IPS-18c (cell line): ENCODE results near the gene NBPF9.
"Not testable (repeated sequence)": the region's sequence is repeated elsewhere in the genome, so short reads cannot be mapped to it uniquely, and the experiment has no call there.

ENCODE experiments used
- H3K4me3 ChIP-seq: 2 replicates; pipeline ENCODE4 v1.7.0; 2013; ENCODE audit warnings: low read depth, mild to moderate bottlenecking, low read length, moderate library complexity; ENCODE audit not compliant: insufficient read depth
- H3K9me3 ChIP-seq: one replicate; pipeline ENCODE4 v1.6.1; 2013; ENCODE audit warnings: mild to moderate bottlenecking, low read length, moderate library complexity; ENCODE audit not compliant: control insufficient read depth, insufficient read depth

Gene NBPF9, protein sequence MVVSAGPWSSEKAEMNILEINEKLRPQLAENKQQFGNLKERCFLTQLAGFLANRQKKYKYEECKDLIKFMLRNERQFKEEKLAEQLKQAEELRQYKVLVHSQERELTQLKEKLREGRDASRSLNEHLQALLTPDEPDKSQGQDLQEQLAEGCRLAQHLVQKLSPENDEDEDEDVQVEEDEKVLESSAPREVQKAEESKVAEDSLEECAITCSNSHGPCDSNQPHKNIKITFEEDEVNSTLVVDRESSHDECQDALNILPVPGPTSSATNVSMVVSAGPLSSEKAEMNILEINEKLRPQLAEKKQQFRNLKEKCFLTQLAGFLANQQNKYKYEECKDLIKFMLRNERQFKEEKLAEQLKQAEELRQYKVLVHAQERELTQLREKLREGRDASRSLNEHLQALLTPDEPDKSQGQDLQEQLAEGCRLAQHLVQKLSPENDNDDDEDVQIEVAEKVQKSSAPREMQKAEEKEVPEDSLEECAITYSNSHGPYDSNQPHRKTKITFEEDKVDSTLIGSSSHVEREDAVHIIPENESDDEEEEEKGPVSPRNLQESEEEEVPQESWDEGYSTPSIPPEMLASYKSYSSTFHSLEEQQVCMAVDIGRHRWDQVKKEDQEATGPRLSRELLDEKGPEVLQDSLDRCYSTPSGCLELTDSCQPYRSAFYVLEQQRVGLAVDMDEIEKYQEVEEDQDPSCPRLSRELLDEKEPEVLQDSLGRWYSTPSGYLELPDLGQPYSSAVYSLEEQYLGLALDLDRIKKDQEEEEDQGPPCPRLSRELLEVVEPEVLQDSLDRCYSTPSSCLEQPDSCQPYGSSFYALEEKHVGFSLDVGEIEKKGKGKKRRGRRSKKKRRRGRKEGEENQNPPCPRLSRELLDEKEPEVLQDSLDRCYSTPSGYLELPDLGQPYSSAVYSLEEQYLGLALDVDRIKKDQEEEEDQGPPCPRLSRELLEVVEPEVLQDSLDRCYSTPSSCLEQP (N-terminal part only)

DNA sequence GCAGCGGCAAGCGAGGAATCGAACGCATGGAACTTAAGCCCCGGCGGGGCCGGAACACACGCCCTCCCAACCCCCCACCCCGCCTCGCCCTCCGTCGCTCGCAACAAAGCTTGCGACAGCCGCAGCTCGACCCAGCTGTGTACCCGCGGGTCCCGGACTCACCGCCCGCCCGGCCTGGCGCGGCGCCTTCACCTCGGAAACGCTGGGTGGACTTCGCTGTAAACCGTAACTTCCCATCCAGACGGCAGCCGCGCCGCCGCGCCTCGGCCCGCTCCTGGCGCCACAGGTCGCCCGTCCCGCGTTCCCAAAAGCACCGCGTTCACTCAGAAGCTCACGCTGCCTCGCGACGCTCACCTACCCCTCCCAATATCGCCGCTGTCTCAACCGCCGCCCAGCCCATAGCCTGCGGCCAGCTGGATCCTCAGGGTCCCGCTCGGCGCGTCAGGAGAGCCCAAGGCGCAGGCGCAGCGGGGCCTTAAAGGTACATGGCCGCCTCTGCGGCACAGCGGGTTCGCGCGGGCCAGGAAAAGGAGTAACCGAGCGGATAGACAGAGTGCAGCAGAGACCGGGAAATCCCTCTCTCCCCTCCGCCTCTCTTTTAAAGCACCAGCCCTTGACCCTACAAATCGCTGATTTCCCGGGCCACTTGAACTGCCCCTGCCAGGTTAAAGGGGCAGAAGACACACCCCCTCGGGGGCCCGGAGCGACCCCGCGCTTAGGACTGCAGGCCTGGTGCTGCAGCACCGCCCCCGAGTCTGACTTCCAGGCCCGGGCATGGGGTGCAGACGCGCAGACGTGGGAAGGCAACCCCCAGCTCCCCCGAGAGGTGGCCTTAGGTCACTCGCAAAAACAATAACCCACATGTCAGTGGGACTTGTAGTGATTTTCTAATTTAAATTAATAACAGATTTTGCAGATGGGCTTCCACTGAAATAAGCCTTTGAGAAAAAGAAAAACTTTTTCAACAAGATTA, at the start of gene NBPF9:
Gene NBPF9, minus strand, starts transcription at position 443 of the 973 bp plus-strand sequence. CDS start 21,412 bp downstream, outside the sequence.
- H3K9me3 ChIP-seq, H3K4me3 ChIP-seq: not testable (repeated sequence)

DNA sequence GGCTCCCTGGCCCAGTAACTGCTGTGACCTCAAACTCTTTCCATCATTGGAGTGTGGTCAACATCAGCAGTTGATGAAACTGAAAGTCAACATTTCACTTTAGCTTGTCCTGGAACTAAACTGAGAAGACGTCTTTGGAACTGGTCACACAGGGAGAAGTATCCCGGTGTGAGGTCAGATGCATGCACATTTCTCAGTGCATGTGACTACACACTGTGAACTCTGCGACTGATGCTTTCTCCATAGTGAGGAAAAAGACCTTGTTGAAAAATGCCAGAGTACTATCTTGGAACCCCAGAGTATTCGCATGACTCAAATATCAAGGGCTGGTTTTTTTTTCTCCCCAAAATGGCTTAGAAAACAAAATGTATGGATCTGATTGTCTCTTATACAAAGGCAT, 46.6 kb upstream of the NBPF9 start:
- not testable (repeated sequence) for H3K4me3 ChIP-seq, H3K9me3 ChIP-seq

DNA sequence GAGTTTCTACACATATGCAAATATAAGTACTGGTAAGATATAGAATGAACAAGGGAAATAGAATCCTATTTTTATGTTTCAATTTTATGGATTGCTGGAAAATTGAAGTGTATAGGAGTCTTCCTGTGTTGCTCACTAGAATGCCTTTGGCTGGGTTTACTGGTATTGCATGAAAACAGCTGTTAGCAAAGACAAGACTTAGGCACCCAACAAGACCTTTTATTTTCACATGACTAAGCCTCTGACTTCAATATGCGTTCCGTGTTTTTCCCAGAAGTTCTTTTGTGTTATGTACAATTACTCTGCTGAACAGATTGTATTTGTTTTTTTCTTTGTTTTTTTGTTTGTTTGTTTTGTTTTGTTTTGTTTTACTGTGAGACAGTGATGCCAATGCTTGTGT, 34.2 kb upstream of the NBPF9 start:
- H3K9me3 ChIP-seq, H3K4me3 ChIP-seq: not testable (repeated sequence)

DNA sequence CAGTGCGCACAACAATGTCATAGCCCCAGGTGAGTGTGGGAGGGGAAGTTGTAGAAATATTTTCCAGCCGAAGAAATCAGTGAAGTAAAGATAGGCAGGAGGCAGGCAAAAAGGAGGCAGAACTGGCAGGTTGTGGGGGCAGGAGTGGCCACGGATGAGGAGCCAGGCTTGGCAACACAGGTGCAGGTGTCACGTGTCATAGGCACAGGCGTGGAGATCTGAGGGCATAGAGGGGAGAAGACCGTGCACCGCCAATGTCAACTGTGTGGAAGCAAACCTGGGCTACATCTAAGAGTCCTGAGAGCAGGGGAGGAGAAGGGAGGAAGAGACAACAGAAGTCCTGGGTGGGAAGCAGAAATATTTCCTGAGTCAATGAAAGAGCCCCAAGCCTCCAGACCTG, 27.6 kb upstream of the NBPF9 start:
- not testable (repeated sequence) for H3K4me3 ChIP-seq, H3K9me3 ChIP-seq

DNA sequence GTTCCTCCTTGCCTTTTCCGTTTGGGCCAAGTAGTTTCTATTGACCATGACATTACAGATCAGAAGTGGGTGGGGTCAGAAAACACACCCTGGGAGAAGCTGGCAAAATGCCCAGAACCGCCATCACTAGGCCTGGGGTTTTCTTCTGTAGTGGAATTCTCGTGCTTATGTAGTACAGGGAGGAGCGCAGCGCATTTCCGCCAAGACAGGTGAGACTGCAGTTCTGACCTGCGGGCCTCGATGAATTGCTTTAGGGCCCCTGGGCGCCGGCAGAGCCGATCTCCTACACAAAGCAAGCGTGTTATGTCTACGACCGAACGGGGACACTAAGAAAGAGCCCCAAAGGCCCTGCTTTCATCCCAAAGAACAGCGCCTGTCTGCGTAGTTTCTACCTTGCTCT, 25.9 kb upstream of the NBPF9 start:
- H3K4me3 ChIP-seq, H3K9me3 ChIP-seq: not testable (repeated sequence)

DNA sequence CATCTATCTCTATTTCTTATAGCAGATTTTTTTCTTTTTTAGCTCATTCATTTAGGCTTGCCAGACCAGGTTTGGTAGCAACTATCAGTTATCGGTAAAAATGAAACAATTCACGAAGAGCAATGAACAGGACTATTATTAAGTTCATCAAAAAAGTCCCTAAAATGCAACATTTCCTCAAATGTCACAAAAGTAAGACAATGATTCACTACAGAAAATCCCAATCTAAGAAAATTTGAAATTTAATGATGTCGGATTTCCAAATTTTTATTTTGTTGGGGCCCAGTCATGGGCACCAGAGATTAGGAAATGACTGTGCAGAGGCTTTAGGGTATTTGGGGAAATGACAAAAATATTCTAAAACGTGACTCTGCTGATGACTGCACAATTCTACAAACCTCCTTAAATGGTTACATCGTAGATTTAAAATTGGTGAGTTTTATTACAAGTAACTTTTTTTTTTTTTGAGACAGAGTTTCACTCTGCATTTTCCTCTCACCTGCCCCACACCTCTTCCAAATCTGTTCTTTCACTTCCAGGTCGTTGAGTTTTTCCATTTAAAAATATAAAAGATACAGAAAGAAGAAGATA, 23.3 kb upstream of the NBPF9 start:
- not testable (repeated sequence) for H3K4me3 ChIP-seq

DNA sequence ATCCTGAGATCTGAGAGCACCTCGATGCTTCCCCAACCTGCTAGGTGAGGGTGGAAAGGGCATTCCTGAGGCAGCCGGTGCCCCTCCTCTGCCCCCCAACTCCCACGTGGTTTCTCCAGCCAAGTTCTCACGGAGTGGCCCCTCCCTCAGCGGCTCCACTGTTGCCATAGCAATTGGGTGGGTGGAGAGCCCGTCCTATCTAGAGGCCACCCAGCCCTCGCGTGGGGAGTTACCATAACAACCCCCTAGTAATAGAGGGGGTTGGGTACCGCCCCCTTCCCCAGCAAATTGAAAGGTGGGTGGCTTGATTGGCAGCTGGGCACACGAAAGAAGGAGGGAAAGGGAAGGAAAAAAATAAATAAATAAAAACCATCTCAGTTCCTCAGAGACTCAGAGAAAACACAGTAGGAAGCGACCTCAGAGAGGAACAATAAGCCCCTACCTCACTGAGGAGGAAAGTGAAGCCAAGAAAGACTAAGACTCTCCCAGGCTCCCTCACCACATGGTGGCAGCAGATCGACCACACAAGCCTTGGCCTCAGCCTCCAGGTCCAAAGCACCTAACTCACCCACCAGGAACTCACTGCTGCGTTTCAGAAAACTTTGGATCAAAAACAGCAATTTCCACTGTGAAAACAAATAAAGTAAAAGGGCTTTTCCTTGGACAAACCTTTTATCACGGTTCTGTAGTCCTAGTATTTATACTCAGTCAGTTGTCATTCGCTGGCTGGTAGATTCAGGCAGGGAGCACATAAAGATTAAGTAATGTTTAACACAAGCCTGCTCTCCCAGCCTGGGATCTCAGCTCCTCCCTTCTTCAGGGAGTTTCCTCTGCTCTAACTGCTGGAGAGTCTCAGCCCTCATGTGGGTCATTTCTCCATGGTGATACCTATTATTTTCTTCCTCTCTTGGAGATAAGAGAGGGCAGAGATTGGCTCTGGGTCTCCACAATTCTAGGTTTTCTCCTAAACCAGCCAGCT, 20.9 kb upstream of the NBPF9 start:
- H3K9me3 ChIP-seq, H3K4me3 ChIP-seq: not testable (repeated sequence)

More for the DNA sequence above, 23.3 kb upstream of the NBPF9 start:
- not testable (repeated sequence) for H3K9me3 ChIP-seq

DNA sequence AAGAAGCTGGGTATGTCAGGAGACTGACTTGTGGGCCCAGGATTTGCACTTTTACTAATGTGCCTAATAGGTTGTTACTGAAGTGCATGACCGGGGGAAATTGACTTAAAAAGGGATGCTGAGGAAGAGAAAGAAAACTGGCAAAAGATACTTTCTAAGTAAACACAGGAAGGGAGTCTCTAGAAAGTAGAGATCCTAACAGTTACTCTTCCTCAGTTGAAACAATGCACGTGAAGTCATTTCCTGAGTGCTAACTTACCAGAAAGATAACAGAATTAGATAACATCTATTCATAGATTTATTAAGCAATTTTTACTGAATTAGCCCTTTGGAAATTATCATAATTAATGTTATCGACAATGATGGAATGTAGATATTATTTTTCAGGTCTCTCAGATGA, 9.5 kb upstream of the NBPF9 start:
- not testable (repeated sequence) for H3K4me3 ChIP-seq, H3K9me3 ChIP-seq

DNA sequence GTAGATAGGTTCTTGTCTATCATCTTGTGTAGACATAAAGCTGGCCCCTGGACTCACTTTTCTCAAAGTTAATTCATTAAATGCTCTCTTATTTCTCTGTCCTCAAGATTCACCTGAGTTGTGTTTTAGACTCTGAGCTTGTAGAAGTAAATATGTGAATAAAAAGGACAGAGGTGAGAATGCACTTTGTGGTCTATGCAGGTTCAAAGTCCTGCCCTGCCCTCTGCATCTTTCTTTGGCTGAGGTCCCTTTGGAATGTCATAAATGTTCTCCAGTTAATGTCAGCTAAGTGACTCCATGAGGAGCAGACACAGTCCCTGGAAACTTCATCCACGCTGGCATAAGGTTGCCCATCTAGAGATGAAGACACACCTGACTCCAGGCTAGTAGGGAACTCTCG, 7.0 kb upstream of the NBPF9 start:
- H3K9me3 ChIP-seq, H3K4me3 ChIP-seq: not testable (repeated sequence)

DNA sequence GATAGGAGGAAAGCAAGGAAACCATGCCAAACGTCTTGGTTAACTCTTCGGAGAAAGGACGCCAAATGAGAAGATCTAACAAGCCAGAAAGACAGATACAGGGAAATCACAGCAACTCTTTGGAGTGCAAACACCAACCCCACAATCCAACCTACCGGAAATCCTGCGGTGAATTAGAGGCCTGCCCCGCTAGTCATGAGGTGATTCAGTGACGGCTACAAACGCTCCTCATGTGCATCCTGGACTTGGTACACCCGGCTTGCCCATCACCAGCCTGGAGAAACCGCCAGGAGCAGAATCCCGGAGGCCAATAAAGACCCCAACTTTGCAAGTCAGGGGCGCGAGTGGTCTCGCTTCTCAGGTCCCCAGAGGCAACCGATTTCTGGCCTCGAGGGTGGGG, 777 bp downstream of the NBPF9 start:
- not testable (repeated sequence) for H3K4me3 ChIP-seq, H3K9me3 ChIP-seq

DNA sequence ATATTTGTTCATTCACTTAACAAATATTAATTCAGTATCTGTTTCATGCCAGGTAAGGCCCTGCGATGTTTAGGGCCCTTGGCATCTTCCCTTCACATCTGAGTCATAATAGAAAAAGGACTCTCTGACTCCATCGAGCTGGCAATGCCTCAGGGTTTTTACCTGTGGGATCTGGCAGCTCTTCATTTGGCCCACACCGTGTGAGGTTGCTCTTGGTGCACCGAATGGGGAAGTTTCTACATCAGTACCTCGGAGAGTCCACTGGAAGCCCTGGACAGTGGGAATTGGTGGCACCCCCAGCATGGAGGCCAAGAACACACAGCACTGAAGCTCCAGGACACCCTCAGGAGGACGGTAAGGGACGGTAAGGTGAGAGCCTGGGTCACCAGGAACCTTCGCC, 5.1 kb downstream of the NBPF9 start:
- not testable (repeated sequence) for H3K4me3 ChIP-seq, H3K9me3 ChIP-seq

DNA sequence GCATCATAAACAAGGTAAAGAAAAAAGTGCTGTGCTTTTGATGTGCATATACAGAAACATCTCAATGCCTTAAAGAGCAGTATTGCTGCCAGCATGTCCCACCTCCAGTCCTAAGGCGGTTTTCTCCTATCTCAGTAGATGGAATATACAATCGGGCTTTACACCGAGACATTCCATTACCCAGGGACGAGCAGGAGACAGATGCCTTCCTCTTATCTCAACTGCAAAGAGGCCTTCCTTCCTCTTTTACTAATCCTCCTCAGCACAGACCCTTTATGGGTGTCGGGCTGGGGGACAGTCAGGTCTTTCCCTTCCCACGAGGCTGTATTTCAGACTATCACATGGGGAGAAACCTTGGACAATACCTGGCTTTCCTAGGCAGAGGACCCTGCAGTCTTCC, 10.2 kb downstream of the NBPF9 start:
- H3K4me3 ChIP-seq, H3K9me3 ChIP-seq: not testable (repeated sequence)

DNA sequence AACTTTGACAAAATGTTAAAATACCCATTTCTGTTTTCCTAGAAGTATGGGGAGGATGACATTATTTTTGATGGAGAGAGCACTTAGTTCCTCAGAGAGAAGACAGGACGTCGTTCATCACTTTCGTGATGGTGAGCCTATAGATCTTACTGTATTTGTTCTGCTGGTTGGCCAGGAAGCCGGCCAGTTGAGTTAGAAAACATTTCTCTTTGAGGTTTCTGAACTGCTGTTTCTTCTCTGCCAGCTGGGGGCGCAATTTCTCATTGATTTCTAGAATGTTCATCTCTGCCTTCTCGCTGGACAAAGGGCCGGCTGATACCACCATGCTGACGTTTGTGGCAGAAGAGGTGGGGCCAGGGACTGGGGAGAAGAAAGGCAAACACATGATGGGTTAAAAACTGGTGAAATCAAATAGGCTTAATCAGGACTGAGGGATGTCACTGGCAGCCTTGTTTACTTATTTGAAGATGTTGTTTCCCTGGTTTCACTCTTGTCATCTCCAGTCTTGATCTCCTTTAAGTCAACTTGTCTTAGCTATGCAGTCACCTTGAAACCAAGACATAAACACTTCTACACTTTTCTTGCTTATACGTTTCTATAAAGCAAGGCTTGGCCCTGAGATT, 27.7 kb downstream of the NBPF9 start:
- not testable (repeated sequence) for H3K4me3 ChIP-seq, H3K9me3 ChIP-seq

DNA sequence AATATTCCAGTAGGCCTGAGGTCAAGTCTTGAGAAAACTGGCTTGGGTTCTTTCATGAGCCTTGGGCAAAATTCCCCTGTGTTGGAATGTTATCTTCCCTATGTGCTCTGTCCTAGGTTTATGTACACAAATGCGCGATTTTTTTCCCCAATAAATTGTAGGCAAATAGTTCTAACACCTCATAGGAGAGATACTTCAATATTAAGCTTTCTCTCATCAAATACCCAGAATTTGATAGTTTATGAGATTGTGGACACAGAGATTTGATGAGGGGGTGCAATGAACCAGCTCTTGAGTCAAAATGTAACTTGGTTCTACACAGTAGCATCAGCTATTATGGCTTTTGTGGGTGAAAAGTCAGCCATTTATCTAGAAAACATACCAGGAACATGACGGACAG, 38.7 kb downstream of the NBPF9 start:
- H3K4me3 ChIP-seq, H3K9me3 ChIP-seq: not testable (repeated sequence)

DNA sequence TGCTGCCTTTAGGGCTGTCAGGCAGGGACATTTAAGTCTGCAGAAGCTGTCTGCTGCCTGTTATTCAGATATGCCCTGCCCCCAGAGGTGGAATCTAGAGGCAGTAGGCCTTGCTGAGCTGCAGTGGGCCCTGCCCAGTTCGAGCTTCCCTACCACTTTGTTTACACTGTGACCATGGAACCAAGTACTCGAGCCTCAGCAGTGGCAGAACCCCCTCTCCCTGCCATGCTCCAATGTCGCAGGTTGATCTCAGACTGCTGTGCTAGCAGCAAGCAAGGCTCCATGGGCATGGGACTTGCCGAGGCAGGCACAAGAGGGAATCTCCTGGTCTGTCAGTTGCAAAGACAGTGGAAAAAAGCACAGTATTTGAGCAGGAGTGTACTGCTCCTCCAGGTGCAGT, 60.3 kb downstream of the NBPF9 start:
- H3K9me3 ChIP-seq, H3K4me3 ChIP-seq: not testable (repeated sequence)
